ENCODE measurements around the gene SARS1. TPM values are rescaled to one million over a fixed set of nuclear protein-coding genes. Genes with fewer than 3 reads are reported as not detected.
A peak's percentile ranks its signal among the peaks of the same experiment; 100 is the strongest.

Gene SARS1
- total RNA-seq, 1 experiment from 2014 or later, result 158 TPM

DNA sequence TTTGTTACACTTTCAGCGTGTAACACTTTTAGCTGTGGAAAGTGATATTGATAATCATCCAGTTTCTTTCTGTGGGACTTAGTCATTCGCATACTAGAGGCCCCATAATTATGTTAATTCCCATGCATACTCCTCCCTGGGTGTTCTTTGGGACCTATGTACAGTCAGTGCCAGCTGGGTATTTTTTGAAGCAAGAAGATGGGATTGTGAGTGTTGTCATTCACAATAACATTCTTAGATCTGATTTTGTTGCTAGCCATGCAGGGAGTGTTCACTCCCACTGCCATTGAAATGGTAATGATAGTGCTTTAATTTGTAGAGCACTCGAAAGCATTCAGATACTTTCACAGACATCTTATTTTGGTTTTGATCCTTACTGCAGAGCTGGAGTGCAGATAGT lies 11.6 kb downstream of the SARS1 start:
- ATAC-seq (peak; percentile 13; the same call in 1 of the 2 replicates), DNase-seq (no peak)
- H3K79me2 ChIP-seq (ENCODE audit: low read length), result peaks cover 43% of the 10 kb centered on the region
- no peak overlapping the region for H3K27ac ChIP-seq (ENCODE audit: low read length)
- H3K27me3 ChIP-seq (ENCODE audit: low read length), result no peaks in the 10 kb centered on the region
- H2AFZ ChIP-seq (ENCODE audit: low read length), result no peak overlapping the region
- ChIA-PET CTCF (interaction anchor here (0.9 kb wide), 1 partner anchor 125 kb away, joined by 3 read pairs; no protein-coding TSS in a partner anchor), POLR2A (ENCODE audit: unreplicated experiment) (interaction anchor here (0.6 to 0.7 kb wide), 2 partner anchors 13 to 32 kb away, joined by 3 to 4 read pairs; no protein-coding TSS in a partner anchor)
- H4K20me1 ChIP-seq (ENCODE audit: low read length), result peaks cover 3% of the 10 kb centered on the region; the same call in 1 of the 2 replicates
- no peaks in the 10 kb centered on the region for H3K9me3 ChIP-seq (ENCODE audit: low read length)
- no TSS peak for BruUV-seq (replicated peaks)
- no peaks in the 10 kb centered on the region for H3F3A ChIP-seq (ENCODE audit: low read length, unreplicated experiment)
- peaks cover 36% of the 10 kb centered on the region for H3K36me3 ChIP-seq (ENCODE audit: low read depth, low read length)
- intact Hi-C loops (cut with micrococcal nuclease), result no loop called here
- H3K4me2 ChIP-seq (ENCODE audit: low read length), result no peak overlapping the region
- no peaks in the 10 kb centered on the region for H3K9me2 ChIP-seq (replicated peaks; ENCODE audit: low read length)
- no peak for TF ChIP-seq CTCF (conservative IDR thresholded peaks at IDR 0.05; ENCODE audit: low read depth, low read length)
- no peak for TF ChIP-seq EZH2phosphoT487 (IDR thresholded peaks at IDR 0.05; ENCODE audit: borderline replicate concordance, low read length)
- TF ChIP-seq EZH2 (IDR thresholded peaks at IDR 0.05; ENCODE audit: low read length, unreplicated experiment), result no peak
- H3K4me1 ChIP-seq (ENCODE audit: insufficient read depth, low read length), result peaks cover 9% of the 10 kb centered on the region
- H3K9ac ChIP-seq (ENCODE audit: low read length), result no peak overlapping the region
- no peak overlapping the region for H3K4me3 ChIP-seq (ENCODE audit: low read length)

GRCh38 chr1:109225711-109226445 lies 12.2 kb downstream of the SARS1 start:
- intact Hi-C loops (cut with micrococcal nuclease), result no loop called here
- peaks cover 36% of the 10 kb centered on the region for H3K36me3 ChIP-seq (ENCODE audit: low read depth, low read length)
- H3K27ac ChIP-seq (ENCODE audit: low read length), result no peak overlapping the region
- no peaks in the 10 kb centered on the region for H3F3A ChIP-seq (ENCODE audit: low read length, unreplicated experiment)
- H3K4me1 ChIP-seq (ENCODE audit: insufficient read depth, low read length), result peaks cover 9% of the 10 kb centered on the region
- H2AFZ ChIP-seq (ENCODE audit: low read length), result no peak overlapping the region
- H3K9ac ChIP-seq (ENCODE audit: low read length), result no peak overlapping the region
- H3K4me2 ChIP-seq (ENCODE audit: low read length), result peak overlapping the region; percentile 6
- BruUV-seq (replicated peaks), result no TSS peak
- no peak overlapping the region for H3K4me3 ChIP-seq (ENCODE audit: low read length)
- ChIA-PET CTCF (interaction anchor here (0.5 to 0.9 kb wide), 2 partner anchors 126 to 258 kb away, joined by 3 read pairs; partner anchors contain the start of gene ATXN7L2), POLR2A (ENCODE audit: unreplicated experiment) (interaction anchor here (0.6 to 0.7 kb wide), 2 partner anchors 12 to 31 kb away, joined by 3 to 4 read pairs; no protein-coding TSS in a partner anchor)
- no peaks in the 10 kb centered on the region for H3K9me3 ChIP-seq (ENCODE audit: low read length)
- H3K79me2 ChIP-seq (ENCODE audit: low read length), result peaks cover 38% of the 10 kb centered on the region
- DNase-seq (peak; percentile 69), ATAC-seq (peak; percentile 78)
- no peaks in the 10 kb centered on the region for H3K9me2 ChIP-seq (replicated peaks; ENCODE audit: low read length)
- no peaks in the 10 kb centered on the region for H4K20me1 ChIP-seq (ENCODE audit: low read length)
- H3K27me3 ChIP-seq (ENCODE audit: low read length), result no peaks in the 10 kb centered on the region
- no peak for TF ChIP-seq EZH2 (IDR thresholded peaks at IDR 0.05; ENCODE audit: low read length, unreplicated experiment)
- TF ChIP-seq EZH2phosphoT487 (IDR thresholded peaks at IDR 0.05; ENCODE audit: borderline replicate concordance, low read length), result no peak
- no peak for TF ChIP-seq CTCF (conservative IDR thresholded peaks at IDR 0.05; ENCODE audit: low read depth, low read length)

DNA sequence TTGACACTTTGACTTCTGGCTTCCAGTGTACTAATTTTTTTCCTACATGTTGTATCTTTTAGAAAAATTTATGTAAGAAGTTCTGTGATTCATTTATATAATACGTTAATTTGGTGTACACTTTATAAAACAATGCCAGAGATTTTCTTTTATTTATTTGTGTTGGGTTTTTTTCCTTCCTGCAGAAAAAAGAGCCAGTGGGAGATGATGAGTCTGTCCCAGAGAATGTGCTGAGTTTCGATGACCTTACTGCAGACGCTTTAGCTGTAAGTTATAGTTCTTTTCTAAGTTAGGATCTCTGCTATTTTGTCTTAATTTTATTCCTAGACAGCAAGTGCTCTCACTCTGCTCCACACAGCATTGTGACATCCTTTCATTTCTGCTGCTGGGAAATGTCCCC lies 14.4 kb downstream of the SARS1 start:
- H3K9ac ChIP-seq (ENCODE audit: low read length), result no peak overlapping the region
- H3K4me2 ChIP-seq (ENCODE audit: low read length), result no peak overlapping the region
- peaks cover 38% of the 10 kb centered on the region for H3K36me3 ChIP-seq (ENCODE audit: low read depth, low read length)
- H2AFZ ChIP-seq (ENCODE audit: low read length), result no peak overlapping the region
- H4K20me1 ChIP-seq (ENCODE audit: low read length), result no peaks in the 10 kb centered on the region
- H3K27ac ChIP-seq (ENCODE audit: low read length), result no peak overlapping the region
- no peaks in the 10 kb centered on the region for H3F3A ChIP-seq (ENCODE audit: low read length, unreplicated experiment)
- TF ChIP-seq EZH2 (IDR thresholded peaks at IDR 0.05; ENCODE audit: low read length, unreplicated experiment), result no peak
- TF ChIP-seq CTCF (conservative IDR thresholded peaks at IDR 0.05; ENCODE audit: low read depth, low read length), result no peak
- TF ChIP-seq EZH2phosphoT487 (IDR thresholded peaks at IDR 0.05; ENCODE audit: borderline replicate concordance, low read length), result no peak
- H3K4me1 ChIP-seq (ENCODE audit: insufficient read depth, low read length), result peaks cover 9% of the 10 kb centered on the region
- BruUV-seq (replicated peaks), result no TSS peak
- no peak for DNase-seq
- POLR2A ChIA-PET (ENCODE audit: unreplicated experiment), result no interaction called here
- no peak overlapping the region for H3K4me3 ChIP-seq (ENCODE audit: low read length)
- no peak for ATAC-seq
- CTCF ChIA-PET, result no interaction called here
- intact Hi-C loops (cut with micrococcal nuclease), result no loop called here
- peaks cover 17% of the 10 kb centered on the region for H3K79me2 ChIP-seq (ENCODE audit: low read length)
- H3K9me3 ChIP-seq (ENCODE audit: low read length), result no peaks in the 10 kb centered on the region
- no peaks in the 10 kb centered on the region for H3K27me3 ChIP-seq (ENCODE audit: low read length)
- no peaks in the 10 kb centered on the region for H3K9me2 ChIP-seq (replicated peaks; ENCODE audit: low read length)
